ENCODE measurements around the gene MICALL2.

Gene MICALL2

GRCh38 chr7:1431634-1432380 lies 27.5 kb downstream of the MICALL2 start:
- no peak for FAIRE-seq

DNA sequence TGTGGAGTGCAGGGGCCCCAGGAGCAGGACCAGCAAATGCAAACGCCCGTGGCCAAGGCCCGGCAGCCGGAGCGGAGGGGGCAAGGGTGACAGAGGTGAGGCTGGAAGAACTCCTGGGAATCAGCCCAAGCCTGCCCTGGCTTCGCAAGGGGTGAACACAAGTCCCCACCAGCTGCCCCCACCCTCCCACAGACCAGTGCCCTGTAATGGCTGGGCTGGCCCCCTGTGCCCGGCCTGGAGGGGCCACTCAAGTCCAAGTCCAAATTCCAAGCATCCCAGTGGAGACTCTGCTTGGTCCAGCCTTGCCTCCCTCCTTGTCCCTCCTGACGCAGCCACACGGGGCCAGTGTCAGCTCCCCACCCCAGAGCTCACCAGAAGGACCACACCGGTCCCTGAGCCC lies 28.0 kb downstream of the MICALL2 start:
- FAIRE-seq = no peak

DNA sequence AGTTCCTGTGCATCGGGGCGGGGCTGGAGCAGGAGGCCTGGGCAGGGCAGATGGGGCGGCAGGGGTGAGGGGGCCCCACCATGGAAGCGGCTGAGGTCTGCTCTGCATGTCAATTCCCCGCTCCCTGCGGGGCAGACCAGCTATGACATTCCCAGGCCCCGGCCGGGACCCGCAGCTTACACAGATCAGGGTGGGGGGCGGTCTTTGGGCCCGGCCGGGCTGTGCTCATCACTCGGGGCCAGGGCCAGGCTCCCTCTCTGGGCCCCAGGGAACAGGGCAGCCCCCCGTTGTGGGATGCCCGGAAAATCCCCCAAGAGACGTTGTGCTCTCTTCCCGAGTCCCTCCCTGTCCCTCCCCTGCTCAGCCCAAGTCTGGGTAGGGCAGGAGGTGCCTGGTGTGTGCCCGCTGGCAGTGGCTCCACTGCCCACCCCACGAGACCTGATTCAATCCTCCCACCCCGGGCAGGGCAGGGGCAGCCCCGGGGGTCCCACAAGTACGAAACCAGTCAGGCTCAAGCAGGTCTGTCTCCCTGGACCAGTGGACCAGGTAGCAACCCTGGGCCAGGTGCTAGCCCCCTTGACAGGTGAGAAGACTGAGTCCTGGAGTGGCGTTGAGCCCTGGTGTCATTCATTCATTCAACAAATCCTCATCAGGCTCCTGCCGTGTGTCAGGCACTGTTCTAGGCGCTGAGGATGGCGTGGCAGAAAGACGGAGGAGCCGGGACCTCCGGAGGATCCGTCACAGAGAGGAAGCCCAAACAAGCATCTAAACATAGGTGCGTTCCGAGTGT lies 29.0 kb downstream of the MICALL2 start:
- FAIRE-seq = no peak

GRCh38 chr7:1428941-1429501 lies 30.2 kb downstream of the MICALL2 start:
- no peak for FAIRE-seq

DNA sequence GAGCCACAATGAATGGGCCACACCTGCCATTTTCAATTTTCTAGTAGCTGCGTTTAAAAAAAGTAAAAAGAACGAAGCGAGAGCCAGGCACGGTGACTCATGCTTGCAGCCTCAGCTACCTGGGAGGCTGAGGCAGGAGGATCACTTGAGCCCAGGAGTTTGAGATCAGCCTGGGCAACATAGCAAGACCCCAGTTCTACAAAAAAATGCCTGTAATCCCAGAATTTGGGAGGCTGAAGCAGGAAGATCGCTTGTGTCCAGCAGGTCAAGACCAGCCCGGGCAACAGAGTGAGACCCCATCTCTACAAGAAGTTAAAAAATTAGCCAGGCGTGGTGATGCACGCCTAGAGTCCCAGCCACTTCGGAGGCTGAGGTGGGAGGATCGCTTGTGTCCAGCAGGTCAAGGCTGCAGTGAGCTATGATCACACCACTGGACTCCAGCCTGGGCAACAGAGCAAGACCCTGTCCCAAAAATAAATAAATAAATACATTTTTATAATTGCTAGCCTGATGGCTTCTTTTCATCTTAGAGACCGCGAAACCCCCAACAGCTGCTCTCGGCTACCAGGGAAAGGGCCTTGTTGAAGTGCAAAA lies 32.1 kb downstream of the MICALL2 start:
- FAIRE-seq = no peak

DNA sequence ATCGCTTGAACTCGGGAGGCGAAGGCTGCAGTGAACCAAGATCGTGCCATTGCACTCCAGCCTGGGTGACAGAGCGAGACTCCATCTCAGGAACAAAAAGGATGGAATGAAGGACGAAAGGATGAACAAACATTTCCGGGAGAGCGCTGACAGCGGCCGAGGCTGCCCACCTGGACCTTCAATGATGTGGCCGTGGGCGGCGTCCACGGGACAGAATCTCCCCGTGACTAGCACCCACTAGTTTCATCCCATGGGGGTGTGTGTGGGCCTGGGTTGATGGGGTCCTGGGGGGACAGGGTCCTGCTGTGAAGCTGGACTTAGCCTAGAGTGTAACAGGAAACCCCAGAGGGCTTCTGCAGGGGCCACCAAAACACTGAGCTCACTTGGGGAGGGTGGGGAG lies 32.8 kb downstream of the MICALL2 start:
- FAIRE-seq = no peak

DNA sequence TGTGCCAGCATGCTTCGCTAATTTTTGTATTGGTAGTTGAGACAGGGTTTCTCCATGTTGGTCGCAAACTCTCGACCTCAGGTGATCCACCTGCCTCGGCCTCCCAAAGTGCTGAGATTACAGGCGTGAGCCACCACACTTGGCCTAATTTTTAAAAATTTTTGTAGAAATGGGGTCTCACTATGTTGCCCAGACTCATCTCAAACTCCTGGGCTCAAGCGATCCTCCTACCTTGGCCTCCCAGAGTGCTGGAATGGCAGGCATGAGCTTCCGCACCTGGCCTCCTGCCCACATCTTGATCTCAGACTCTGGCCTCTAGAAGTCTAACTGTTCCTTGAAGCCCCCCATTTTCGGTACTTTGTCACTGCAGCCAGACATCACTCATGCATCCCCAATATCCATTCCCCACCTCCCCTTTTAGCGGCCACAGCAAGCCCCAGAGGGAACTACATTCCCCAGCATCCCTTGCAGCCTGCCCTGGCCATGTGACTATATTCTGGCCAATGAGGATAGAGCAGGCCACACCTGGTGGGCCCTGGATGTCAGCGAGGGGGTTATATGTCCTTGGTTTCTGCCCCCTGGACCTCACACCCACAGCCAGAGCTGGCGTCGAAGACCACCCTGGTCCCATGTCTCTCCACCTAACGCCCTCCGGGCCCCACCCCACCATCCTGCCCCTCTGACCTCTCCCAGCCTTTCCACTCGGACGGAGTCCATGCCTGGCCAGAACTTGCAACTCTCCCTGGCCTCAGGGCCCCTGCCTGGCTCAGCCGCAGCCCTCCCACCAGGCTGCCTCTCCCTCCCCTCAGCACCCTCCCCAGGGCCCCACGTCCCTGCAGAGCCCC lies 33.8 kb downstream of the MICALL2 start:
- FAIRE-seq = no peak

DNA sequence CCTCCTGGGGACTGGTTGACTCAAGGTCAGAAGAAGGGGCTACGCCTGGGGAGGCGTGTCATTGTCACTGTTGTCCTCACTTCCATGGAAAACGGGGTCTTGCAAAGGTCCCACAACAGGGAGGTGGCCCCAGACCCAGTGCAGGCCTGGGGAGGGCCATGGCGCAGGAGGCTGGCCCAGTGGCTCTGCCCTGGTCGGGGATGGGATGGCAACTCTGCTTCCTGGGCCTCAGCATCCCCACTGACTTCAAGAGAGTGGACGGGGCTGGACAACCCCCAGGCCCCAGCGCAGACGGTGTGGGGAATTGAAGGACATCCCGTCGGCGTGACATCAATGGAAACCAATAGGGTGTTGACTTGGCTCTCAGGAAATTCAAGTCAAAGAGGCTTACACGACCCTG lies 35.2 kb downstream of the MICALL2 start:
- FAIRE-seq = no peak

DNA sequence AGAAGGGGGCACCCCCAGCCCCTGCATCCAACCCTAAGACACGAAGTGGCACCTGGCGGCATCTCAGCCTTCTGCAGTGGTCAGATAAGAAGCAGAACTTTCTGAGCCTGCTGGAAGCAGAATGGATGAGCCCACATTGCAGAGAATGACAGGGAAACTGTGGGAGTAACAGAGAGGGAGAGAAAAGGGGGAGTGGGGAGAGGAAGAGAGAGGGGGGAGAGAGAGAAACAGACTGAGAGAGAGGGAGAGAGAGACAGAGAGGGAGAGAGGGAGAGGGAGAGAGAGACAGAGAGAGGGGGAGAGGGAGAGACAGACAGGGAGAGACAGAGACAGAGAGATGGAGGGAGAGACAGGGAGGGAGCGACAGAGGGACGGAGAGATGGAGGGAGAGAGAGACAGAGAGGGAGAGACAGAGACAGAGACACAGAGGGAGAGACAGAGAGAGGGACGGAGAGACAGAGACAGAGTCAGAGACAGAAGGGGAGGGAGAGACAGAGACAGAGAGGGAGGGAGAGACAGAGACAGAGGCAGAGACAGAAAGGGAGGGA lies 35.9 kb downstream of the MICALL2 start:
- no peak for FAIRE-seq

GRCh38 chr7:1422512-1423263 lies 36.6 kb downstream of the MICALL2 start:
- FAIRE-seq = peak; percentile 99

GRCh38 chr7:1421946-1422345 lies 37.3 kb downstream of the MICALL2 start:
- FAIRE-seq = no peak

GRCh38 chr7:1421020-1421790 lies 38.1 kb downstream of the MICALL2 start:
- no peak for FAIRE-seq

DNA sequence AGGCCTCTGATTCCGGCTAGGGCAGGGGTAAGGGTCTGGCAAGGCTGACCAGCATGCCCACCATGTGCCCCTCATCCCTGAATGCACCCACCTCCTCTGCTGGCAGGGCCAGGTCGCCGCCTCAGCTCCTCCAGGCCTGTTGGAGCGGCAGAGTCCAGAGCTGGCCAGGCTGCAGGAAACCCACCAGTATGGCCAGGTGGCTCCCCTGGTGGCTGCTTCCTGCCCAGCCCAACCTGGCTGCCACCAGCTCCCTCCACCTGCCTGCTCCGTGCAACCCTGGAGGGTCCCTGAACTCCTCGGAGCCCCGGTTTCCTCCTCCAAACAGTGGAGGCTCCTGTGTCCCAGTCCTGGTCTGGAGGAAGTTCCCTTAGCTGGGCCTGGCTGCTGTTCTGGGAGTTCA lies 39.6 kb downstream of the MICALL2 start:
- FAIRE-seq = no peak

GRCh38 chr7:1419310-1419634 lies 40.0 kb downstream of the MICALL2 start:
- FAIRE-seq = no peak

GRCh38 chr7:1418505-1419309 lies 40.6 kb downstream of the MICALL2 start:
- no peak for FAIRE-seq

- no peak for FAIRE-seq
These were observed 43.8 kb downstream of the MICALL2 start for GRCh38 chr7:1415389-1415990.

DNA sequence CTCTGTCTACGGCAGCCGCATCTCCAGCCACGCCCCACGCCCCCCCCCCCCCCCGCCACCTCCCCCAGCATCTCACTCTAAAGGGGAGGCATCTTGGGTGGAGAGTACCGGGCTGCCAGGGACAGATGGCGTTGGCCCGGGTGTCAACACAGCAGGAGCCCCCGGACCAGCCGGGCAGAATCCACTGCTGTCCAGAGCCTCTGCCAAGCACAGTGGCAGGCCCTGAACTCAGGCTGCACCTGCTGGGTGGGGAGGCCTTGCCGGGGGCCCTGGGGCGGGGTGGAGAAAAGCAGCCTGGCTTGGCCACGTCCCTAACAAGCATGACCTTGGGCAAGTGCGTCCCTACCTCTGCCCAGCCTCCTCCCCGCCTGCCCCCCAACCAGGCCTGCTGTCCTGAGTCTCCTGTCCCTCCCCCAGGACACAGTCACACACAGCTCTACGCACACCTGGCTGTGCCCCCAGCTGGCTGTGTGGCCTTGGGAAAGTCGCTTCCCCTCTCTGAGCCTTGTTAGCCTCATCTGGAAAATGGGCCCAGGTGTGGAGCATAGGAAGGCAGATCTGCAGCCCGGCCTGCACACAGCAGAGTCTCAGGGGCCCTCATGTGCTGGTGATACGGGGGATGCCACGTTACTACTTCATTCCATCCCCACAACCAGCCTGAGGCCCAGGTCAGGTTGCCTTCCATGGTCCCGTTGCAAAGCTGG lies 45.2 kb downstream of the MICALL2 start:
- FAIRE-seq = no peak

DNA sequence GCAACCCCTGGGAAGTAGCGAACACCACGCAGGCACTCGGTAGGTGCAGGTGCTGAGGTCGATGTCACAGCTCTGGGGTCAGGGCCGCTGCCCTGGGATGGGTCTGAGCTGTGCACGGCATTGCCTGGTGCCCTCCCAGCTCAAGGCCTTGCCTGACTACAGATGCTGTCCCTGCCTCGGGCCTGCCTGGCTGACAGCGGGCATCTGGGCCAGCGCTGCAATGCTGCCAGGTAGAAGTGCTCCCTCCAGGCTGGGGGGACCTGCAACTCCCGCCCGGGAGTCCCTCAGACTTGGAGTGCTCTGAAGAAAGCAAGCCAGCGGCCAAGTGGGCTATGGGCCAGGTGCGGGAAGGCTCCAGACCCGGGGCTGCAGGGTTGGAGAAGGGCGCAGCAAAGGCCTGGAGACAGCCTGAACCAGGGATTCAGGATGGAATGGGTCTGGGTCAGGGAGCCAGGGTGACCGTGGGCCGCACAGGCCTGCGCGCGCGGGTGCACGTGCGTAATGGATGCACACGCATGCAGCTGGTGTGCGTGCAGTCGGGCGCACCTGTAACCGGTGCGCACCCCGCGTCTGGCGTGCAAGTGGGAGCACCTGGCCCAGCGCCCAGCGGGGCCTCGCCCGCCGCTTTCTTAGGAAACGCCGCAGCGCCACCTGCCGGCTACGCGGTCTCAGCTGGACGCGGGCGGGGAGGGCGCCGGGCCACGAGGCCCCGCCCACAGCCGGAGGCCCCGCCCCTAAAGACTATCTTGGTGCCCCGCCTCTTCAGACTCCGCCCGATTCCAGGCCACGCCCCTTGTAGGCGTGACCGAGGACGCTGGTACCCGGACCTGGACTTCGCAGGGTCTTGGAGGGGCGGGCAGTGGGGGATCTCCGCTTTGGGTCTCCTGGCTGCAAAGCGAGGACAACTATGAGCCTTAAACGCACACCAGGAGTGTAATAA lies 46.7 kb downstream of the MICALL2 start:
- no peak for FAIRE-seq

All from islet of Langerhans (tissue), 1 donor.